Kidney (tissue), 14 donors: ENCODE data around the gene KATNIP. TPM values are rescaled to one million over a fixed set of nuclear protein-coding genes. Genes with fewer than 3 reads are reported as not detected.

ENCODE experiments used
- DNase-seq, 5 donors: peaks; one replicate each; pipeline ENCODE4 v3.0.0-alpha.2; 2013 to 2020
- FAIRE-seq: peaks from 2 replicates; lab custom pipeline; 2012; peaks lifted over from hg19 to GRCh38; lab: Jason Lieb, UNC
- H3K27ac ChIP-seq, 2 donors: one replicate each; pipeline ENCODE4 v1.7.0; 2013; ENCODE audit warnings: low read depth in 2 of 2, low read length in 2 of 2, inconsistent platforms in 1 of 2
- H3K27me3 ChIP-seq: one replicate; pipeline ENCODE4 v1.7.1; 2013; ENCODE audit warnings: low read length, inconsistent platforms; ENCODE audit not compliant: control insufficient read depth, insufficient read depth
- H3K36me3 ChIP-seq, 3 donors: one replicate each; pipeline versions ENCODE4 v1.7.0 to v1.7.1; 2013; ENCODE audit warnings: low read length in 3 of 3, control low read depth in 1 of 3, inconsistent platforms in 1 of 3; ENCODE audit not compliant: insufficient read depth in 3 of 3, control insufficient read depth in 2 of 3
- H3K4me1 ChIP-seq, 3 donors: one replicate each; pipeline versions ENCODE4 v1.7.0 to v1.7.1; 2013; ENCODE audit warnings: low read length in 3 of 3, inconsistent platforms in 1 of 3, low read depth in 1 of 3; ENCODE audit not compliant: control insufficient read depth in 2 of 3, insufficient read depth in 2 of 3
- H3K4me3 ChIP-seq, 3 donors: one replicate each; pipeline versions ENCODE4 v1.7.0 to v1.8.1; 2013; ENCODE audit warnings: low read length in 3 of 3, control low read depth in 1 of 3, inconsistent platforms in 1 of 3
- H3K9ac ChIP-seq, 3 donors: one replicate each; pipeline versions ENCODE4 v1.7.0 to v1.7.1; 2013; ENCODE audit warnings: low read length in 3 of 3, control low read depth in 1 of 3, inconsistent platforms in 1 of 3
- H3K9me3 ChIP-seq, 3 donors: one replicate each; pipeline versions ENCODE4 v1.7.0 to v1.7.1; 2013; ENCODE audit warnings: low read length in 3 of 3, control low read depth in 1 of 3, inconsistent platforms in 1 of 3; ENCODE audit not compliant: control insufficient read depth in 2 of 3, insufficient read depth in 1 of 3
- intact Hi-C: fragments of 100-400 bp; cut with DNase I; formaldehyde crosslinking; loops from one replicate; pipeline ENCODE4 v1.11.1; 2022
- polyA plus RNA-seq: library from polyadenylated mRNA; stranded (reverse); fragments of 350-450 nt; fragmentation: Illumina TruSeq; extraction: RNeasy Lipid Tissue Mini Kit (QIAGEN cat#74804); gene quantifications from one replicate; pipeline ENCODE4 v1.2.3, GENCODE V29; 2014; ENCODE audit warnings: low read depth, low replicate concordance; ENCODE audit not compliant: insufficient read depth
- total RNA-seq: library from RNA; stranded (reverse); fragmentation: NEBNext Ultra II Directional; extraction: Animal tissue kit (Norgen Biotek cat#: 25700); gene quantifications from one replicate; pipeline ENCODE4 v1.2.1, GENCODE V29; 2021
- TF ChIP-seq, protein P1 (sequence below): IDR thresholded peaks from 3 replicates; pipeline ENCODE4 v1.5.1; 2012; ENCODE audit warnings: mild to moderate bottlenecking, moderate library complexity, borderline replicate concordance; ENCODE audit not compliant: insufficient read depth; ENCODE audit errors: extremely low read depth
- donor health status: control.
- donor health status: control.
- donor health status: control.
- donor health status: control.
- donor health status: control.
- donor health status: DM: yes; HTN: yes; CAD: no.
- donor health status: Normal renal cell carcinoma (clear cell type).

Gene KATNIP
- total and polyA plus RNA-seq, 2 donors from 2014 or later = 4.0 to 40.2 TPM

DNA sequence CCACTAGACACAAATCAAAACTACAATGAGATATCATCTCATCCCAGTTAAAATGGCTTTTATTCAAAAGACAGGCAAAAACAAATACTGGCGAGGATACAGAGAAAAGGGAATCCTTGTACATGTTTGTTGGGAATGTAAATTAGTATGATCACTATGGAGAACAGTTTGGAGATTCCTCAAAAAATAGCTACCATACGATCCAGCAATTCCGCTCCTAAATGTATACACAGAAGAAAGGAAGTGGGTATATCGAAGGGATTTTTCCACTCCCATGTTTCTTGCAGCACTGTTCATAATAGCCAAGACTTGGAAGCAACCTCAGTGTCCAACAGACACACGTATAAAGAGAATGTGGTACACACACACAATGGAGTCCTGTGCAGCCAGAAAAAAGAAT, 35.3 kb downstream of the KATNIP start:
- Histone ChIP-seq H3K36me3 (peaks cover 0 to 5% (median 2%) of the 10 kb centered on the region in 3 donors), H3K4me3 (no peak overlapping the region), H3K27me3 (no peaks in the 10 kb centered on the region), H3K9ac (no peak overlapping the region), H3K9me3 (no peaks in the 10 kb centered on the region), H3K27ac (no peak overlapping the region), H3K4me1 (no peaks in the 10 kb centered on the region)
- intact Hi-C loops = no loop called here
- DNase-seq = no peak
- FAIRE-seq = no peak
- TF ChIP-seq, protein P1, sequence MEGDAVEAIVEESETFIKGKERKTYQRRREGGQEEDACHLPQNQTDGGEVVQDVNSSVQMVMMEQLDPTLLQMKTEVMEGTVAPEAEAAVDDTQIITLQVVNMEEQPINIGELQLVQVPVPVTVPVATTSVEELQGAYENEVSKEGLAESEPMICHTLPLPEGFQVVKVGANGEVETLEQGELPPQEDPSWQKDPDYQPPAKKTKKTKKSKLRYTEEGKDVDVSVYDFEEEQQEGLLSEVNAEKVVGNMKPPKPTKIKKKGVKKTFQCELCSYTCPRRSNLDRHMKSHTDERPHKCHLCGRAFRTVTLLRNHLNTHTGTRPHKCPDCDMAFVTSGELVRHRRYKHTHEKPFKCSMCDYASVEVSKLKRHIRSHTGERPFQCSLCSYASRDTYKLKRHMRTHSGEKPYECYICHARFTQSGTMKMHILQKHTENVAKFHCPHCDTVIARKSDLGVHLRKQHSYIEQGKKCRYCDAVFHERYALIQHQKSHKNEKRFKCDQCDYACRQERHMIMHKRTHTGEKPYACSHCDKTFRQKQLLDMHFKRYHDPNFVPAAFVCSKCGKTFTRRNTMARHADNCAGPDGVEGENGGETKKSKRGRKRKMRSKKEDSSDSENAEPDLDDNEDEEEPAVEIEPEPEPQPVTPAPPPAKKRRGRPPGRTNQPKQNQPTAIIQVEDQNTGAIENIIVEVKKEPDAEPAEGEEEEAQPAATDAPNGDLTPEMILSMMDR = no peak

- Histone ChIP-seq H3K4me1 (no peaks in the 10 kb centered on the region), H3K36me3 (peaks cover 0 to 2% (median 0%) of the 10 kb centered on the region in 3 donors), H3K27me3 (no peaks in the 10 kb centered on the region), H3K9me3 (no peaks in the 10 kb centered on the region), H3K4me3 (no peak overlapping the region), H3K27ac (no peak overlapping the region), H3K9ac (no peak overlapping the region)
- TF ChIP-seq, protein P1 = no peak
- FAIRE-seq (no peak), DNase-seq (no peak)
- intact Hi-C loops = no loop called here
These were observed 36.8 kb downstream of the KATNIP start for GRCh38 chr16:27586711-27587110.

- TF ChIP-seq, protein P1 = no peak
- H3K27ac ChIP-seq = no peak overlapping the region
- H3K9me3 ChIP-seq = no peaks in the 10 kb centered on the region
- no peaks in the 10 kb centered on the region for H3K27me3 ChIP-seq
- H3K36me3 ChIP-seq = peaks cover 0 to 2% (median 0%) of the 10 kb centered on the region in 3 donors
- no peak overlapping the region for H3K9ac ChIP-seq
- FAIRE-seq = no peak
- H3K4me1 ChIP-seq = no peaks in the 10 kb centered on the region
- no peak overlapping the region for H3K4me3 ChIP-seq
- intact Hi-C loops = no loop called here
- DNase-seq = no peak
These were observed 38.1 kb downstream of the KATNIP start for GRCh38 chr16:27588057-27588456.

GRCh38 chr16:27591837-27592236, 41.9 kb downstream of the KATNIP start:
- intact Hi-C loops = no loop called here
- no peak for FAIRE-seq
- DNase-seq = no peak
- no peaks in the 10 kb centered on the region for H3K9me3 ChIP-seq
- TF ChIP-seq, protein P1 = no peak
- no peaks in the 10 kb centered on the region for H3K36me3 ChIP-seq
- H3K9ac ChIP-seq = no peak overlapping the region
- H3K27me3 ChIP-seq = no peaks in the 10 kb centered on the region
- no peaks in the 10 kb centered on the region for H3K4me1 ChIP-seq
- H3K4me3 ChIP-seq = no peak overlapping the region
- H3K27ac ChIP-seq = no peak overlapping the region
